ENCODE measurements around the gene SS18L1.

The SS18L1 gene

DNA sequence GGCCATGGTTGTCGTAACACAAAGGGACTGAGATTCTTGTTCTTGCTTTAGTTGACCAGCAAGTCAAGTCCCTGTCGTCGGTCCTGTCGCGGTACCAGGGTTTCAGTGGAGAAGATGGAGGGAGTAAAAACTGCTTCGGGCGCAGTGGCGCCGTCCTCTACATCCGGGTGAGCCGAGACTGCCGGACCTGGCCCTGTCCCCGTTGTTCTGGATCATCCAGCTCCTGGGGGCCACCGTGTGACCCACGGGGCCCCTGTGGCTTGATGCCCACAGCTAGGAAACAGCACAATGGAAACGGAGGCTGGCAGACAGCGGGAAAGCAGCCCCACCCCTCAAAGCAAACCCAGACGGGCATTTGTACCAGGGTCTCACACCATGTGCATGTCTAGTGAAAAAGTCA lies 54.2 kb downstream of the SS18L1 start:
- no peak for DNase-seq

DNA sequence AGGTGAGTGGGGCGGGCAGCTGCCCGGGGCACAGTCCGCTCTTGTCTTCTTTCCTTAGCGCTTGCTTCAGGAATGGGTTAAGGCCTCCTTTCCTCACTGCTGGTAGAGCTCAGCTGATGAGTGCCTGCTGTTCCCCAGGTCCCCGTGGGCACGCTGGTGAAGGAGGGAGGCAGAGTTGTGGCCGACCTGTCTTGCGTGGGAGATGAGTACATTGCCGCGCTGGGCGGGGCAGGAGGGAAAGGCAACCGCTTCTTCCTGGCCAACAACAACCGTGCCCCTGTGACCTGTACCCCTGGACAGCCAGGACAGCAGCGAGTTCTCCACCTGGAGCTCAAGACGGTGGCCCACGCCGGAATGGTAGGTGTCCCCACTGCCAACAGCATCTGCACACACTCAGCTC lies 54.9 kb downstream of the SS18L1 start:
- DNase-seq = no peak

DNA sequence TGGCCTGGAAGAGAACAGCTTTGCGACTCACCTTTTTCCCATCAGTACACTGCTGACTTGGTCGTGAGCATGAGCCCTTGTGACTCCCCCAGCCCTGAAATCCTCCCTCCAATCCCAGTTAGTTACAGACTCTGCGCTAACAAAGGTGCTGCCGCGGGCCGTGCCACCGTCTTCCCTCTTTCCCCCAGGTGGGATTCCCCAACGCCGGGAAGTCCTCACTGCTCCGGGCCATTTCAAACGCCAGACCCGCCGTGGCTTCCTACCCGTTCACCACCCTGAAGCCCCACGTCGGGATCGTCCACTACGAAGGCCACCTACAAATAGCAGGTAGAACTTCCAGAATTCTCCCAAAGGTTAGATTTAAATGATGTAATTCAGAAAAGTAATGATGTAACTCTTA lies 55.4 kb downstream of the SS18L1 start:
- no peak for DNase-seq

DNA sequence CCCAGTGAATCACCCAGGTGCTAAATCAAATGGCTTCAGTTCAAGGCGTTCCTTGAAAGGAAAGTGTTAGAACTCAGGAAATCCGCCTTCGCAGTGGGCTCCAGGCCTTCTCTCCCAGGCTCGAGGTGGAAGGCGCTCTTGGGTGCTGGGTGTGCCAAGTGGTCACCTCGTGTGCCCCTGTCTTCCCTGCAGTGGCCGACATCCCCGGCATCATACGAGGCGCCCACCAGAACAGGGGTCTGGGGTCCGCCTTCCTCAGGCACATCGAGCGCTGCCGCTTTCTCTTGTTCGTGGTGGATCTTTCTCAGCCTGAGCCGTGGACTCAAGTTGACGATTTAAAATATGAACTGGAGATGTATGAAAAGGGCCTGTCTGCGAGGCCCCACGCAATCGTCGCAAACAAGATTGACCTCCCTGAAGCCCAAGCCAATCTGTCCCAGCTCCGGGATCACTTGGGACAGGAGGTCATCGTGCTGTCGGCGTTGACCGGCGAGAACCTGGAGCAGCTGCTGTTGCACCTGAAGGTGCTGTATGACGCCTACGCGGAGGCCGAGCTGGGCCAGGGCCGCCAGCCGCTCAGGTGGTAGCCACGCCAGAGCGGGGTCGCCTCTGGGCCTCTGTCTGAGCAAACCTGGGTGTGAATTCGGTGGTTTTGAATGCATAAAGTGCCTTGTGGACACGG lies 57.1 kb downstream of the SS18L1 start:
- no peak for DNase-seq

DNA sequence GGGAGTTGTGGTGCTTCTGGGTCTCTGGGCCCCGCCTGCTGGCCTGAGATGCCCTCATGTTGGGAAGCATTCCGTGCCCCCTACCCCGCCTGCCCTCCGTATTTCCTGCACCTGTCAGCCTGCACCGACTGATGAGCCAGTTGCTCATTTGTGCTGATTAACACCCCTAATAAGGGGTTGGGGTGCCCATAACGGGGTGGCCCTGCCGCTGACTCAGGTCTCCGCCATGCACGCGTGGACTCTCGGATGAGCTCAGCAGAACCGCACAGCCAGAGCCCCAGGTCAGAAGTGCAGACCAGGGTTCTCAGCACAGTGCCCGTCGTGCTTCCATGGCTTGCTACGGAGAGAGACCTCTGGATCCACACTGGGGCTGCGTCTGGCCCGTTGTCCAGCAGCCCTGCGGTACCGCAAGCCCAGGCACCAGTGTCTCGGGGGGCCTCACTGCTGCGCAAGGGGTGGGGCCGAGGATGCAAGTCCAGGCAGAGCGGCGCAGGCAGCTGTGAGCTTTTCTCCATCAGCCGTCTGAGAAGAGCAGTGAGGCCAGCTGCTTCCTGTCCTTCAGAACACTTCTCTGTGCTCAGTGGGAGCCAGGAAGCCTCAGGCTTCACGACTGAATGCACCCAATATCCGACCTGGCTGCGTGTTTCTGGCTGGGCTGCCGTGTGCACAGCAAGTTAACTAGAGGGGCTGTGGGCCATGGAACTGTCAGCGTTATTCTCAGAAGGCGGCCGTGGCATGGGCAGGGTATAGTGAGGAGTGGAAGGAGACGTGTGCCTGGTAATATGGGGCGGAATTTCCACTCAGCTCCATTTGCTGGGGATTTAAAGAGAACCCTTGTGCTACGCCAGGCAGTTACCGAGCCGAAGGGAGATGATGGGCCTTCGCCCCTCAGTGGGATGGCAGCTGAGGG lies 57.9 kb downstream of the SS18L1 start:
- DNase-seq = peak; percentile 70 to 95

DNA sequence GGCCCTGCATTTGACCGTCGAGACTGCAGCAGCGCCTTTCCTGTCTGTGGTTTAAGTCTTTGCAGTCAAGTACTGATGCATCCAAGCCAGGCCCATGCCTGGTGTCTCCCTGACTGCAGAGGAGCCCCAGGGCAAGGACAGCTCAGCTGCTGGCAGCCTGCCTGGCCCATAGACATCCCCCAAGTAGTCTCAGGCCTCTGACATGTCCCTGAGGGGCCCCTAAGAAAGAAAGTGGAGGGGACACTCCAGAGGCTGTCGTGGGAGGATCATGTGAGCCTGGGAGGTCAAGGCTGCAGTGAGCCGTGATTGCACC lies 58.5 kb downstream of the SS18L1 start:
- DNase-seq = peak in 1 of 2 experiments; percentile 18

DNA sequence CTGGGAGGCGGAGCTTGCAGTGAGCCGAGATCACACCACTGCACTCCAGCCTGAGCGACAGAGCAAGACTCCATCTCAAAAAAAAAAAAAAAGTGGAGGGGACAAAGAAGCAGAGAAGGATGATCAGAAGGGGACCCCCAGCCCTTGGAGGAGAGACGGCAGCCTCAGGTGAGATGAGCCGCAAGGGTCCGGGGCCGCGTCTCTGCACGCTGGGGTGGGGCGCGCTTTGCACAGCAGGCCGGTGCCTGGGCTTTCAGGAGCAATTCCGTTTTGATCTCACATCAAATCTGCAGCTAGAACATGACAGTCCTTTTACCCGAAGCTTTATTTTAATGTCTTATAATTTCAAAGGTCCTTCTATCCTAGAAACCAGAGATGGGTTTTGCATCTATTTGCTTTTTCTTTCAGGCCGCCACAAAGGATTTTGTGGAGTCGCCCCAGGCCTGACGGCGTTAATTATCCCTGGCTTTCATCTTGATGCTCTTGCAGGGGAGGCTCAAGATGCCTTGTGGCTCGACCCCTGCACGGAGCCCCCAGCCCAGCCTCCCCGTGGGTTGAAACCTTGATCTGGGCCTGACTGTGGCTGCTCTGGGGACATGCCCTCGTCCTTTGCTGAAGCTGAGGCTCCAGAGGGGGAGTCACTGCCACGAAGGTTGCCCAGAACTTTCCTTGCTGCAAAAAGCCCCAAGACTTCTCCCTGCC lies 59.3 kb downstream of the SS18L1 start:
- DNase-seq = no peak

DNA sequence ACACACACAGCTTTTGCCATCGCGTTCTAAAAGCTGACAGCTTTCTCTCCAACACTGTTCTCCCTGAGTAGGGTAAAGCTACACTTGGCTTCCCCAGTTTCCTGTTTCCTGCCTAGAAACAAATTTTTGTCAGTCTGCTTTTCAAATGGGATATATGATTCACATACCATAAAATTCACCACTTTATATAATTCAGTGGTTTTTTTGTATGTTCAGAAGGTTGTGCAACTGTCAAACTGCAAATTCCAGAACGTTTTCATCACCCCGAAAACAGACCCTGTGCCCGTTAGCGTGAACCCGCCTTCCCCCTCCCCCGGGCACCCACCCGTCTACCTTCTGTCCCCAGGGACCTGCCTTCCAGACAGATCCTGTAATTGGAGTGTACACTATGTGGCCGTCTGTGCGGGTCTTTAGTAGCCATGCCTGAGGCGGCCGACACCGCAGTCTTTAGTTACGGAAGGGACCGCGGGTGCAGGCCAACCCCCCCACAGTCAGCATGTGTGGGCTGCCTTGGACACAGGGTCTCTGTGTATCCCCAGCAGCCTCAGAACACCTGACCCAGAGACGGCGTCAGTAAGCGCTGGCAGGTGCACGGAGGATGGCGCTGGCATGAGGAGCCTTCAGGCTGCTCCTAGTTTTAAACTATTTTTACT lies 59.9 kb downstream of the SS18L1 start:
- peak; percentile 27 to 64 for DNase-seq

DNA sequence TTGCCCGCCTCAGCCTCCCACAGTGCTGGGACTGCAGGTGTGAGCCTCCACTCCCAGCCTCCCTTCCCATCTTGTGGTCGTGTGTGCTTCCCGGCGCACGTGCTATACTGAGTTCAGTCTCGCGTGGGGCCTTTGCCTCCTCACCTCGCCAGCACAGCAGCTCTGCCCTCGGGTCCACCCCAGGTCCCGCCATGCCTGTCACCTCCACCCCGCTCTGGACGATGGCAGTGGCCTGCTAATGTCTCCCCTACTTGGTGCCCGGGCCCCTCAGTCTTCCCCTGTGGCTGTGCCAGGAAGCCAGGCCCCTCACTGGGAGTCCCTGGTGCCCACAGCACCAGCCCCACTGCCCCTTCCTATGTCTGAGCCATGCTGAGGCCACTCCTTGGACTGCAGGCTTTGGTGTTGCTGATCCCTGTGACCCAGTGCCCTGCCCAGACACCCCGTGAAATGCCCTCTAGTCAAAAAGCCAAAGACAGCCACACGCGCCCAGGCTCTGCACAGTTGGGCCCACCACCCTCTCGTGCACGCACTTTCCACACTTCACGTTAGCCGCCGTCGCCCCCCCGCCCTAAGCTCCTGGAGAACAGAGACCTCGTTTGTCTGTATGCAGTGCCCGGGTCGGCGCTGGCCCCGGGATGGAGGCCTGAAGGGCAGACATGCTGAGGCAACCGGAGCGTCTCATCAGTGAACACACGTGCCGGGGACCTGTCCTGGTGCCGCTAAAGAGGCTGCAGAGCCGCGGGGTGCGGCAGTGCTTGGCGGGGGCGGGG lies 62.2 kb downstream of the SS18L1 start:
- DNase-seq = no peak

DNA sequence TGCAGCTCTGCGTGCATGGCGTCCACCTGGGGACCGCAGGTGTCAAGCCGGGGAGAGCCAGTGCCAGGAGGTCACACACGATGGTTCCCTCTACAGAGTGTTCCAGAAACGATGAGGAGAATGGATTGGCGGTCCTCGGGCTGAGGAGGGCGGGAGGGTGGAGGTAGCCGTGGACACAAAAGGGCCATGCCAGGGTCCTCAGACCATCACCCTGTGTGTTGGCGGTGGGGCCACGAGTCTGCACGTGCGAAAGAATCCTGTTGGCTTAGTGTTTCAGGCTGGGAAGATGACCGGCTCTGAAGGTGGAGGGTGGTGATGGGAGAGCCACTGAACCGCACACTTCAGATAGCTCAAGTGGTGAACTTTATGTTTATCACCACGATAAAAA lies 62.8 kb downstream of the SS18L1 start:
- no peak for DNase-seq

DNA sequence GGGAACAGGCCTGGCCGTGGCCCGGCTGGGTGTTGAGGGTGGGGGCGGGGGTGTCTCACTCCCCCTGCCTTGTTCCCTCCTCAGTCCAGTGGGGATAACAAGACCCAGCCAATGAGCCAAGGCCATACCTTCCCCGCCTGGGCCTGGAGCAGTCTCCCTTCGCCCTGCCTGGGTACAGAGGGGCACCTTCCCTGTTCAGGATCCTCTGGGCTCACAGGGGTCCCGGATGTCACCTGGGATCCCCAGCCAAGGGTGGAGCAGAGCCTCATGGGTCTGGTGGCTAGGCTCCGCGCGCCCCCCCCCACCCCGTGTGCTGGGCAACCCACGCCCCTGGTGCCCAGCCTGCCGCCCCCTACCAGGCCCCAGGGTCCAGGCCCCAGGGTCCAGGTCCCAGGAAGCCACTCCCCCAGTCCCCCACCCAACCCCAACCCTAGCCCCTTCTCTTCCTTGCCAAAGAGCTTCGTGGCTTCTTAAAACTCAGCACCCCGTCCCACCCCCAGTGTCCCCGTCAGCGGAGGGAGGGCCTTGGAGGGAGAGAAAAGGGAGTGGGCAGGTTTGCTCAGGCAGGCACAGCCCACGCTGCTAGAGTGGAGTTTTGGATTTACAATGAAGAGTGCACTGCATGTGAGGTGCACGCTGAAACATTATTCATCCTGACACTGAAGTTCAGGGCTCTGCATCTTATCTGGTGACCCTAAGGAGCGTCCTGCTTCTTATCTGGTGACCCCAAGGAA lies 64.7 kb downstream of the SS18L1 start:
- DNase-seq = no peak

DNA sequence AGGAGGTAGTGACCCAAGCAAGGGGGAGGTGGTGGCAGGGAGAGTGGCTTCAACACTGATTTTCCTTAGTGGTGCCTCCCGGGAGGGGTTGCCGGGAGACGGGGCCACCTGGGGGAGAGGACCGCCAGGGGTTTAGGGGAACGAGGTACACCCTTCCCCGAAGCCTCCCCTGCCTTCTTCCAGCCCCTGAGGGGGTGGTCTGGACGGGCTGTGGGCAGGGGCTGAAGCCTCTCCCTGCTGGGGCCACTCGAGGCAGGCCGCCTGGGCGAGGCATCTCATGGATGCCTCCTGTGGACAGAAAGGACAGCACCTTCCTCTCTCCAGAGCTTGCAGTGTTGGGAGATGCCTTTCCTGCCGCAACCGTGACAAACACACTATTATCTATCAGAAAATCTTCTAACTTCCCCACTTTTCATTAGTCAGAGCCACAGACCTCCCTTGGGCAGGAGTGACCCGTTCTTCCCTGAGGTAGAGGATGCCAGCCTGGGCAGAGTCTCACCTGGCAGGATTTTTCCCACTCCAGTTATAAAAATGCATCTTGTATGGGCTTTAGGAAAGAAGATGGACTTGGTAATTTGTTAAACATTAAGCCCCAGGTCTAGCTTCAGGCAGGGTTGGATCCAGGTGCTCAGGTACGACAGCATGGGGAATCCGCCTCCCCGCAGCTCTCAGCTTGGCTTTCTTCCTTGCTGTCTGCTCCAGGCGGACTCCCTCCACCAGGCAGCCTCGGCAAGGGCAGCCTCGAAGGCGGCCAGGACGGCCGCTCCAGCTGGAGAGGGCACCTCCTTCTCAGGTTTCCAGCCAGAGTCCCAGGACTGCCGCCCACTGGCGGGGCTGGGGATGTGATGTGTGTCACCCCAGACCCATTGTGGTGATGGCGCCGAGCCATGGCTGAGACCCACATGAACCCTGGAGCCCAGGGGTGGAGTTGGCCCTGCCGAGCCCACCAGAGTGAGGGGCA lies 65.5 kb downstream of the SS18L1 start:
- DNase-seq = peak in 1 of 2 experiments; percentile 48

DNA sequence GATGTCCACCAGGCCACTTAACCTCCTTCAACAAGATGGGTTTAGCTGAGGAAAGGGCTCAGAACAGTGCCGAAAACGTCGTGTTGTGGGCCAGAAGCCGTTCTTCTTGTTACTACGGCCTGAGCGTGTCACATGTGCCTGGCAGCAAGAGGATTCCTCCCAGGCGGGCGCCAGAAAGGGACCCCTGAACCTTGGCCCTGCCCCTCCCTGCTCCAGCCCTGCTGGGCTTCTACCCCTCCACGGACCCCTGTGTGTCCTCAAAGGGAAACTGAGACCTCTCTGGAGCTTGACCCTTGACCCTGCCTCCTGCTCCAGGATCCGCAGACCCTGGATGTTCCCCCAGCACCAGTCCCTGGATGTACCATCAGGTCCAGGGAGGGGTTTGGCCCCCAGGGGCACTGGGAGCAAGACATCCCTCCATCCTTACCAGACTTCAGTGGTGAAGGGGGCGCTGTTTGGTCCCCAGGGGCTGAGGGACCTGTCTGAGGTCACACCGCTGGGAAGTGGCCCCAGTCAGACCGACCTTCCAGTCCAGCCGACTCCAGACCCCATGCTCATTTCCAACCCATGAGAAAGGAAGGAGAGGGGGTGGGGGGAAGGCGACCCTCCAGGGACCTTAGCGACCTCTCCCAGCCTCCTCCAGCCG lies 66.4 kb downstream of the SS18L1 start:
- peak in 1 of 2 experiments; percentile 18 for DNase-seq

DNA sequence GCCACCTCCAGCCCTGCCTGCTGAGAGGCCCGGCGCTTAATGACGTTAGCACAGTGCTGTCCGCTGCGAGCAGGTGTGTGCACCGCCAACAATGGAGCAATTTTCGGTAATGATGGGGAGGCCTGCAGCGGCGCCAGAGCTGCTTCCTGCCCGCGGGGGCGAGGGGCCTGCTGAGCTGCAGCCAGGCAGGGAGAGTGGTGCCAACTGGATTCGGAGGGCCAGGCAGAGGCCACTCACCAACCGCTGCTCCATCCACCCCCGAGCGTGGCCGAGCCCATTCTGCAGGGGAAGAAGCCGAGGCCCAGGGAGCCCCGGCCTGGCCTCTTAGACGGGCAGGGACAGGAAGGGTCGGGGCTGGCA lies 66.9 kb downstream of the SS18L1 start:
- peak; percentile 92 to 97 for DNase-seq

DNA sequence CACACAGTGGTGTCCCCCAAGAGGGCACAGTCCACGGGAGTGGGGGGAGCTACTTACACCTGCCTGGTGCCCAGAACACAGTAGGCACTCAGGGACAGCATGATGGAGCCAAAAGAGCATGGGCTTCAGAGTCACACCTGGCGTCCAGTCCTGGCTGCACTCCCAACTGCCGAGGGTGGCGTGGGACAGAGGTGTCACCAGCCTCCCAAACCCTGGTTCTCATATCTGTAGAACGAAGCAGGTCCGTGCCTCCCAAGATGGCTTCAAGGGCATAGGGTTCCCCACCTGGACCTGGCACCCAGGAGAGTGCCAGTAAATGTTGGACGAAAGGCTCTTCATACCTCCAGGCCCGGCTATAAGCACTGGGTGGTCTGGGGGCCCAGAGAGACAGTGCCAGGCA lies 67.6 kb downstream of the SS18L1 start:
- DNase-seq = no peak

DNA sequence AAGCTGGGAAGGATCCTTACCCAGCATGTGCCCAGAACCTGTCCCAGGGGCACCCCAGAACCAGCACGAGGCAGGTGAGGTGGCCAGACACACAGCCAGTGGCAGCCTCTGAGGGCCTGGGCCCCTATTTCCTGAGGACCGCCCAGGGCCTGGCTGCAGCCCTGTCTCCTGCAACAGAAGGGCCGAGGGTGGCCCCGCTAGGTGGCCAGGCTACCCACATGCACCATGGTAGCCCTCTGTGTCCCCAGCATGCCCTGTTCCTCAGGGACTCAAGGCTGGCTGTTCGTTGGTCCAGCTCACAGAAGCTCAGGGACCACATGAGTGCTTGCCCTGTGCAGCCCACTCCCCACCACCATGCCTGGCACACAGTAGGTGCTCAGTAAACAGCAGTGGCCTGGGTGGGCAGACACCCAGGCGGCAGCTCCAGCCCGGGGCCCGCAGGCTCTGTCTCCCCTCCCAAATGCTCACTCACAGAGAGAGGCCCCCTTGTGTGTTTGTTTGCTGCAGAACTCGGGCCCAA lies 68.3 kb downstream of the SS18L1 start:
- no peak for DNase-seq

DNA sequence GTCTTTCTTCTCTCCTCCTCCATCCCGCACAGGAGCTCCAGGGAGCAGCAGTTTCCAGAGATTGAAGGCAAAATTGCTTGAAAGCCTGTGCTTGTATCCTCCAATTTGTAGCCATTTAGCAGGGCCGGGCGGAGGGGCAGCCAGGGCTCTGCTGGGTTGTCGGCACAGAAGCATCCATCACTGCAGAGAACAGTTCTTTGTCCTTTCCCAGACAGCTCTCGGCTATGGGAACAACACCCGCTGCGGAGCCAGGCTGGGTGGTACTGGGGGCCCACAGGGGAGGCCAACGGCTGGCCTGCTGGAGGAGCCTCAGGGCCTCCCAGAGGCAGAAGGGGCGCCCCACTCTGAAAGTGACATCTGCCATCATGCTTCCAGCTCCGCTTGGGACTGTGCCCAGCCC lies 68.7 kb downstream of the SS18L1 start:
- DNase-seq = peak; percentile 54 to 81

DNA sequence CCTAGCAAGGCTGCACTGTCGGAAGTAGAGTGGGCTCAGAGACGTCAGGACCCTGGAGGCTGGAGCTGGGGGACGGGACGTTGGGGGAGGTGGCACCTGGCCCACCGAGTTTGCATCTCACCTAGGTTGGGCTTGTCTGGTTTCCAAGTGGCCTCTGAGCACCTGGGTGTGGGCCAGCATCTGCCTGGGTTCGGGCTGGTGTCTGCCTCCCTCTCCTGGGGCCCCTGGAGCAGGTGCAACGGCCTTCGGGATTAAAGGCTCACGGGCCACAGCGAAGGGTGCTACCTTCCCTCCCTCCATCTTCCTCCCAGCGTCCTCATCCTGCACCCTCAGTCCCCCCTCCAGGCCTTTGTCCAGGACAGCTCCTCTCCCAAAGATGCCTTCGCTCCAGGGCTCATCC lies 70.5 kb downstream of the SS18L1 start:
- DNase-seq = peak in 1 of 2 experiments; percentile 60

All from NCI-H2081 (cell line).